IgD-negative memory B cell (primary cell): ENCODE measurements around the gene BRF1. TPM values are rescaled to one million over a fixed set of nuclear protein-coding genes. Genes with fewer than 3 reads are reported as not detected.
A peak's percentile ranks its signal among the peaks of the same experiment; 100 is the strongest.

Experiments used
- H3K27ac Mint-ChIP-seq, 3 donors: one replicate each; pipeline ENCODE4 v1.8.0; 2020 to 2022; ENCODE audit warnings: mild to moderate bottlenecking in 3 of 3, mixed read lengths in 3 of 3, moderate library complexity in 1 of 3
- H3K27me3 Mint-ChIP-seq: one replicate; pipeline ENCODE4 v1.8.0; 2021; ENCODE audit warnings: mixed read lengths
- H3K36me3 Mint-ChIP-seq: one replicate; pipeline ENCODE4 v1.8.0; 2020; ENCODE audit warnings: mild to moderate bottlenecking, mixed read lengths
- H3K4me1 Mint-ChIP-seq, 3 donors: one replicate each; pipeline ENCODE4 v1.8.0; 2020 to 2022; ENCODE audit warnings: mixed read lengths in 3 of 3, mild to moderate bottlenecking in 1 of 3
- H3K4me3 Mint-ChIP-seq, 4 donors: one replicate each; pipeline ENCODE4 v1.8.0; 2020 to 2022; ENCODE audit warnings: mild to moderate bottlenecking in 4 of 4, mixed read lengths in 4 of 4, moderate library complexity in 3 of 4
- H3K9me3 Mint-ChIP-seq, 3 donors: one replicate each; pipeline ENCODE4 v1.8.0; 2020 to 2021; ENCODE audit warnings: mixed read lengths in 3 of 3, mild to moderate bottlenecking in 1 of 3
- polyA plus RNA-seq: library from polyadenylated mRNA; unstranded; fragments of 300-500 nt; fragmentation: Illumina TruSeq; gene quantifications from one replicate; pipeline ENCODE4 v1.2.3, GENCODE V29; 2021

The BRF1 gene
- 8.4 TPM for polyA plus RNA-seq

DNA sequence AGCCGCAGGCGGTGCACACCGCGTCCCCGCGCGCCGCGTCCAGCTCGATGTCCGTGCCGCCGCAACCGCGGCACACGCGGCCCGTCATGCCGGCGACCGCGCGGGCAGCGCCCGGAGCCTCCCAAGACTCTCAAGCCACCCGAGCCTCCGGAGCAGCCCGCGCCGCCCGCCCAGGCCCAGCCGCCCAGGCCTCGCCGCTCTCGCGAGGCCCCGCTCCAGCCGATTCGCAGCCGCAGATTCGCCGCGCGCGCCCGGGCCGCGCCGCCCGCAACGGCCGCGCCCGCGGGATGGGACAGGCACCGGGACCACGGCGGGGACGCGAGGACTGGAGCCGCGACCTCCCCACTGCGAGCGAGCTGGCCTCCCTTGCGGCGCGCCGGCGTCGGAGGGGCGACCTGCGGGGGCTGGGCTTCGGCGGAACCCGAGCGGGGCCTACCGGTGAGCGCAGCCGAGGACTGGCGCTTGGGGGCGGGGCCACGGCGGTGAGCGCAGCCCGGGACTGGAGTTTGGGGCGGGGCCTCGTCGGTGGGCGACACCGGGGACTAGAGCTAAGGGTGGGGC lies at the start of gene BRF1:
Gene BRF1, minus strand, starts transcription at position 460 of the 561 bp plus-strand sequence. Its CDS starts 372 bp downstream, at position 88.
- Mint-ChIP-seq H3K36me3 (no peaks in the 10 kb centered on the region), H3K9me3 (no peaks in the 10 kb centered on the region), H3K4me1 (peaks cover 9 to 14% (median 11%) of the 10 kb centered on the region in 3 donors), H3K27me3 (no peaks in the 10 kb centered on the region), H3K4me3 (peak within 1 kb of the TSS; percentile 83 to 97 (median 92)), H3K27ac (peak within 1 kb of the TSS; percentile 87 to 95 (median 93))

DNA sequence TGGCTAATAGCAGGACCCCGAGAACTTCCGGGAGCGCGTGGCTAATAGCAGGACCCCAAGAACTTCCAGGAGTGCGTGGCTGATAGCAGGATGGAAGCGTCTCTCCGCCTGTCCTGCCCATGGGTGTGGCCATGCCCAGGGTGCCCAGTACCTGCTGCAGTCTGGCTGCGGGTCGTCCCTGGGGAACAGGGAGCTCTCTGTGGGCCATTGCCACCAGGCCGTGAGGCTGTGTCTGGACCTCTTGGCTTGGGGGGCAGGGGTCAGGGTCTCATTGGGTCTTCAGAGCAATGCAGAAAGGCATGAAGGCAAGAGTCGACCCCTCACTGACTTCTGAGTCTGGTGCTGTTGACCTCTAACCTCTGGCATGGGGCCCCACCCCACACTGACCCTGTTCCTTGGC lies 49.2 kb upstream of the BRF1 start:
- Mint-ChIP-seq H3K4me3 (no peak overlapping the region), H3K9me3 (no peaks in the 10 kb centered on the region), H3K27ac (no peak overlapping the region), H3K36me3 (no peaks in the 10 kb centered on the region), H3K27me3 (no peaks in the 10 kb centered on the region), H3K4me1 (peaks cover 3 to 4% (median 4%) of the 10 kb centered on the region in 3 donors)

DNA sequence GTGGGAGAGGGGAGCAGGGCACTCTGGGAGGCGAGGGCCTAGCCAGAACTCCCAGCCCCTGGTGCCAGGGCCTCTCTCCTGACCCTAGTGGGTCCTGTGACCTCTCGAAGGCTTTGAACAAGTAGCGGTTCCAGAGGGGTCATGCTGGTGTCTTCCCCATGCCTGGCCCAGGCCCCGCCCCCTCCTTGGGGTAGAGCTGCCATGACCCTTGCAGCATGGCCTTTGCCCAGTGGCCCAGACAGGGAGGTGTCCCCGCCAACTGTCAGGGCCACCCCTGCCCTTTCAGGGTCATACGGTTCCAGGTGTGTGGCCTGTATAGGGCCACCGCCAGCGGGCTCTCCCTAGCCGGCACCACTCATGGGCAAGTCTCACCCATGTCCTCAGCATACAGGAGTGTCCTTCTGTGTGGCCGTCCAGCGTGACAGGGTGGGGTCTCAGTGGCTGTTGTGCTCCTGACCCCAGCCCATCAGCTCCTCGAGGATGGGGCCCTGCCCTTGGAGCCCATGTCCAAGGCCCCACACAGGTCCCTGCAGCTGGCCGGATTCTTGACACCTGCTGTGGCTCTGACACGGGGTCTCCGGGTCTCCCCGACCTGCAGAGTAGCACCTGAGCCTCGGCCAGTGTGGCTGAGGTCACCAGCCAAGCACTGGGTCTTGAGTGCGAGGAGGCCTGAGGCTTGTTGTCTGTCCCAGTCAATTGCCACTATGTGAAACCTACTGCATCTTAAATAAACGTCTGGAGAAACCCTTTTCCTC lies 48.3 kb upstream of the BRF1 start:
- H3K4me3 Mint-ChIP-seq: no peak overlapping the region
- H3K4me1 Mint-ChIP-seq: peaks cover 3 to 7% (median 4%) of the 10 kb centered on the region in 3 donors
- H3K27ac Mint-ChIP-seq: no peak overlapping the region
- peaks cover 2% of the 10 kb centered on the region for H3K36me3 Mint-ChIP-seq
- H3K27me3 Mint-ChIP-seq: no peaks in the 10 kb centered on the region
- peaks cover 0 to 6% (median 0%) of the 10 kb centered on the region in 3 donors for H3K9me3 Mint-ChIP-seq

- no peaks in the 10 kb centered on the region for H3K27me3 Mint-ChIP-seq
- H3K4me1 Mint-ChIP-seq: peaks cover 4 to 8% (median 4%) of the 10 kb centered on the region in 3 donors
- H3K9me3 Mint-ChIP-seq: peaks cover 0 to 6% (median 0%) of the 10 kb centered on the region in 3 donors
- H3K27ac Mint-ChIP-seq: no peak overlapping the region
- peaks cover 2% of the 10 kb centered on the region for H3K36me3 Mint-ChIP-seq
- no peak overlapping the region for H3K4me3 Mint-ChIP-seq
These were observed 47.6 kb upstream of the BRF1 start for GRCh38 chr14:105348169-105348944.

DNA sequence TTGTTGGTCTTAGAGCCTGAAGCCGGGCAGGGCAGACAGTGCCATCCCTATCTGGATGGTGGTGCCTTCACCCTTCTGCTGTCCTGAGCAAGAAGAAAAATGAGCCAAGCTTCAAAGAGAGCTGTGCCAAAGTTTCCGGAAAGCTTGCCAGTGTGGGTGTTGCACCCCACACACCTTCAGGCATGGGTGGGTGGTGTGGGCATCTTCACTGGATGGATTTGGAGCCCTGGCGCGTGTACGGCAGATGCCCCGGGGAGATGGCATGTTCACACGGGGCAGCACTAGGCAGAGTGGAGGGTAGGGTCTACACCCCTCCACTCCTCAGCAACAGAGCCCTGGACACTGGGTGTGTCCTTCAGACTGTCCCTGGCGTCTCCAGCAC lies 46.8 kb upstream of the BRF1 start:
- H3K27ac Mint-ChIP-seq: no peak overlapping the region

DNA sequence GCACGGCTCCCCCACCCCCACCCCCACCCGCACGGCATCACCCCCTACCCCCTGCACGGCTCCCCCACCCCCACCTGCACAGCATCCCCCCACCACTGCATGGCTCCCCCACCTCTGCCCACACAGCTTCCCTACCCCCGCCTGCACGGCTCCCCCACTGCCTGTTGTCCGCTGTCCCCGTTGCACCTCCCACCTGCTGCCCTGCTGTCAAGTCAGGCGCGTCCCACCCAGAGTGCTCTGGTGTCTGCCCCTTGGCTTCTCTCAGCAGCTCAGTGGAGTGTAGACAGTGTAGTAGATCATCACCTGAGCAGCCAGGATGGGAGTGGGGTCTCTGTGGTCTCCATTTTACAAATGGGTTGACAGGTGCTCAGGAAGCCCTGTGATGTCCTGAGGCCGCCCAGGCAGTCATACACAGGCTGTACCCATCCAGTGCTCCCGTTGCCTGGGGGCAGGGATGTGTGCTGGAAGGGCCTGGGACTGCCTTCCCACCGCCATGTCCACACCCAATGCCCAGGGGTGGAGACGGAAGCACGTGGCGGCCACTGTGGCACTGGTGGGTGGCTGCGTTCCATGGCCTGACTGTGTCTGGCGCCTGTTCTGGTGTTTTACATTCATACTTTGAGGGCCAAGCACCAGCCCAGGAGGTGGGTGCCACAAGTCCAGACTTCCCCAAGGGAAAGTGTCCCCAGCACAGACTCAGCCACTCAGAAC lies 46.2 kb upstream of the BRF1 start:
- Mint-ChIP-seq H3K36me3 (peaks cover 2% of the 10 kb centered on the region), H3K9me3 (peaks cover 0 to 6% (median 0%) of the 10 kb centered on the region in 3 donors), H3K27me3 (no peaks in the 10 kb centered on the region), H3K4me1 (peaks cover 2 to 9% (median 6%) of the 10 kb centered on the region in 3 donors), H3K27ac (no peak overlapping the region), H3K4me3 (no peak overlapping the region)

More for the DNA sequence above, 46.8 kb upstream of the BRF1 start:
- H3K4me3 Mint-ChIP-seq: no peak overlapping the region
- H3K27me3 Mint-ChIP-seq: no peaks in the 10 kb centered on the region
- H3K9me3 Mint-ChIP-seq: peaks cover 0 to 6% (median 0%) of the 10 kb centered on the region in 3 donors
- H3K36me3 Mint-ChIP-seq: peaks cover 2% of the 10 kb centered on the region
- H3K4me1 Mint-ChIP-seq: peaks cover 4 to 11% (median 8%) of the 10 kb centered on the region in 3 donors

- Mint-ChIP-seq H3K36me3 (peaks cover 2% of the 10 kb centered on the region), H3K4me1 (peaks cover 0 to 8% (median 5%) of the 10 kb centered on the region in 3 donors), H3K4me3 (no peak overlapping the region), H3K27me3 (no peaks in the 10 kb centered on the region), H3K9me3 (peaks cover 0 to 6% (median 0%) of the 10 kb centered on the region in 3 donors), H3K27ac (no peak overlapping the region)
These were observed 45.4 kb upstream of the BRF1 start for GRCh38 chr14:105346200-105346533.

DNA sequence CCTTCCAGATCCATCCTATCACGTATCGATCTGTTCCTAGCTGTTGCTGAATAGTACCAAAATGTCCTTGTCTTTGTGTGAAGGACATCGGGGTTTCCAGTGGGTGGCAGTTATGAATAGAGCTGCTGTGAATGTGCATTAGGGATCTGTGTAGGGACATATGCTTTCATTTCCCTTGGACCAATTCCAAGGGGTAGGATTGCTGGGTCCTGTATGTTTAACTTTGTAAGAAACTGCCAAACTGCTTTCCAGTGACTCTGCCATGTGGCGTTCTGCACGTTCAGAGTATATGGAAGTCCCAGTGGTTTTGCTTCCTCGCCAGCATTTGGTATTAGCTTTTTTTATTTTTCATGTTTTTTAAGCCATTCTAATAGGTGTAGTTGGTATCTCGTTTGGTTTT lies 42.4 kb upstream of the BRF1 start:
- Mint-ChIP-seq H3K27me3 (no peaks in the 10 kb centered on the region), H3K27ac (no peak overlapping the region)

DNA sequence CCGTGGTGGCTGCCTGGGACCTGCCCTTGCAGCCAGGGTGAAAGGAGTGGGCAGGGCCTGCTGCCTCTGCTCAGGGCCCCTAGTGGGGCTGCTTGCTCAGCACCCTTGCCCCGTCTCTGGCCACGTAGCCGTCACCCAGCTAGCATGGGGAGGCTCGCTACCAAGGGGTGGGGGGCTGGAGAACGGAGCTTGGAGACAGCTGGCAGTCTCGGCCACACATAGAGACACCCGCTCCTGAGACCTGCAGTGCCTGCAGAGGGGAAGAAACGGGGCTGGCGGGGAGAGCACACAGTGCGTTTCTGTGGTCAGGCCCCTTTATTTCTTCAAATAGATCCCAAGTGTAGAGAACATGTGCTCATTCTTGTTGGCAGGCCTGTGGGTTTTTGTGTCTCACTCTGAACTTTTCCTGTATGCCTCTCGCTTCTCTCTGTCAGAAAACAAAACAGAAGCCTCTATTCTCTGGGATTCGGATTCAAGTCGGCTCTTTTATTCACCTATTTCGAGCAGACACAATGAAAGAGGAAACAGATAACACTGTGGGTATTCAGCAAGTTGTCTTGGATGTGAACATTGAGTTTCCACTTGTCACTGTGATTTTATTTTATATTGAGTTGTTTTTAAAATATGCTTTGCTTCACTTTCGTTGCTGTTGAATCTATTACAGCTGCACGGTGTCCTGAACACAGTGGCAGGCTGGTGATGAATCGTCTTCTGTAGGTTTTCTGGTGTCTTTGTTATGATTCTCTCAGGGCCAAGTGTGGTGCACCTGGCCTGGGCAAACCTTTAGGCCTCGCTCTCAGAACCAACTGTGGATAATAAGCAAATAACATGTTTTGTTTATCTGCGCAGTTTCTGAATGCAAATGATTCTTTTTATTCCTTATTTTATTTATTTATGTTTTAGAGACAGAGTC lies 40.3 kb upstream of the BRF1 start:
- Mint-ChIP-seq H3K4me1 (peaks cover 0 to 9% (median 7%) of the 10 kb centered on the region in 3 donors), H3K27me3 (no peaks in the 10 kb centered on the region), H3K9me3 (peaks cover 0 to 6% (median 0%) of the 10 kb centered on the region in 3 donors), H3K4me3 (no peak overlapping the region), H3K36me3 (peaks cover 2% of the 10 kb centered on the region), H3K27ac (no peak overlapping the region)

More for the DNA sequence above, 42.4 kb upstream of the BRF1 start:
- H3K4me3 Mint-ChIP-seq: no peak overlapping the region
- H3K36me3 Mint-ChIP-seq: peaks cover 2% of the 10 kb centered on the region
- peaks cover 0 to 6% (median 0%) of the 10 kb centered on the region in 3 donors for H3K9me3 Mint-ChIP-seq
- H3K4me1 Mint-ChIP-seq: peaks cover 0 to 8% (median 7%) of the 10 kb centered on the region in 3 donors

DNA sequence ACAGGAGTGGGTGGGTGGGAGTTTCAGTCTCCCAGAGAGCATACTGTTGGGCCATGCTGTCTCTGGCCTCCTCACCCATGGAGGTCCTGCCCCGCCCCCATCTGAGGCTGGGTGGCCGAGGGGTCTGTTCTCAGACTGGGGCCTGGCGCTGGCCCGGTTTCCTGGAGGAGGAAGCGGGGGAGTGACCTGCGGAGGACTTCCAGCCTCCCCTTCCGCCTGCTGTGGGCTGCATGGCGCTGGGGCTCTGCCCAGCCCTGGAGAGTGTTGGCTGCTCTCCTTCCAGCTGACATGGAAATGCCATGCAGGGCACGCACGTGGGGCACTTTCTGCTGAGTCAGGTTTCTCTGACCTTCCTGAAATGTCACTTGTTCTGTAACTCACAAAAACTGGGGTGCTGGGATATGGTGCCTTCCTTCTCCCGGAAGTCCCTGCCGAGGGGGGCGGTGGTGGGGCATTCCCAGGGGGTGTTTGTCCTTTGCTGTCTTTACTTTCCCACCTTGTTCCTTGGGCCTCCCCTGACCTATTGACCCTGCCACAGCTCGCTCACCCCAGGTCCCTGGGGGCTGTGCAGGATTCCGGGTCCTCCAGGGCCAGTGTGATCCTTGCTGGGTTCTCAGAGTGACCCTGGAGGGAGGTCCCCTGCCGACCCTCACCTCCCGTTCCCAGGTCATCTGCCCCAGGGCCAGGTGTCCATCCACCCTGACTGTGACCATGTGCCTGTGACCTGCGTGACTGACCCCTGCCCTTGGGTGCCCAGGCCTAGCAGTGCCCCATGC lies 37.4 kb upstream of the BRF1 start:
- Mint-ChIP-seq H3K36me3 (no peaks in the 10 kb centered on the region), H3K9me3 (no peaks in the 10 kb centered on the region), H3K27me3 (no peaks in the 10 kb centered on the region), H3K4me1 (peaks cover 0 to 4% (median 4%) of the 10 kb centered on the region in 3 donors), H3K4me3 (no peak overlapping the region), H3K27ac (no peak overlapping the region)

GRCh38 chr14:105337433-105337832 lies 36.6 kb upstream of the BRF1 start:
- Mint-ChIP-seq H3K9me3 (no peaks in the 10 kb centered on the region), H3K27ac (no peak overlapping the region), H3K36me3 (no peaks in the 10 kb centered on the region), H3K4me3 (no peak overlapping the region), H3K27me3 (no peaks in the 10 kb centered on the region), H3K4me1 (peaks cover 0 to 4% (median 2%) of the 10 kb centered on the region in 3 donors)

- Mint-ChIP-seq H3K27me3 (no peaks in the 10 kb centered on the region), H3K4me1 (peaks cover 4% of the 10 kb centered on the region in 3 donors), H3K4me3 (no peak overlapping the region), H3K9me3 (peaks cover 0 to 2% (median 0%) of the 10 kb centered on the region in 3 donors), H3K27ac (no peak overlapping the region), H3K36me3 (no peaks in the 10 kb centered on the region)
These were observed 35.9 kb upstream of the BRF1 start for GRCh38 chr14:105336477-105337287.
